HK-2 (cell line): ENCODE results near the gene NOP9.
A peak's percentile ranks its signal among the peaks of the same experiment; 100 is the strongest.

ENCODE experiments used
- DNase-seq: peaks from one replicate; pipeline ENCODE4 v3.0.0-alpha.2; 2018; ENCODE audit not compliant: unreplicated experiment

The NOP9 gene

DNA sequence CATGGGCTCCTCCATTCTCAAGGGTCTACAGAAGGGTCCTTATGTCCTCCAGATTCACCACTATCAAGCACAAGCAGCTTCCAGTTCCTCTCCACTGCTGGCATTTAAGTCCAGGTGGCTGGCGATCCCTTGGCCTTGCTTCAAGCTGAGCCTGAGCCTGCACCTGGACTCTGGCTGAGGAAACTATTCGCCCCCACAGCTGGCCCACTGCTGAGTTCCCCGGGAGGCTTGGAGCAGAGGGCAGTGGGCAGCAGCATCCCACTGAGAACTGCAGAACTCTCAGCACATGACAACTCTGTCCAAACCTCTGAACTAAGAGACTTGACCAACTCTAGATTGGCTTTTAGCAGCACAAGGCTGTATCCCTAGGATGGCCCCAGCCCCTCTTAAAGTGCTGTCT, 16.9 kb upstream of the NOP9 start:
- DNase-seq = no peak

DNA sequence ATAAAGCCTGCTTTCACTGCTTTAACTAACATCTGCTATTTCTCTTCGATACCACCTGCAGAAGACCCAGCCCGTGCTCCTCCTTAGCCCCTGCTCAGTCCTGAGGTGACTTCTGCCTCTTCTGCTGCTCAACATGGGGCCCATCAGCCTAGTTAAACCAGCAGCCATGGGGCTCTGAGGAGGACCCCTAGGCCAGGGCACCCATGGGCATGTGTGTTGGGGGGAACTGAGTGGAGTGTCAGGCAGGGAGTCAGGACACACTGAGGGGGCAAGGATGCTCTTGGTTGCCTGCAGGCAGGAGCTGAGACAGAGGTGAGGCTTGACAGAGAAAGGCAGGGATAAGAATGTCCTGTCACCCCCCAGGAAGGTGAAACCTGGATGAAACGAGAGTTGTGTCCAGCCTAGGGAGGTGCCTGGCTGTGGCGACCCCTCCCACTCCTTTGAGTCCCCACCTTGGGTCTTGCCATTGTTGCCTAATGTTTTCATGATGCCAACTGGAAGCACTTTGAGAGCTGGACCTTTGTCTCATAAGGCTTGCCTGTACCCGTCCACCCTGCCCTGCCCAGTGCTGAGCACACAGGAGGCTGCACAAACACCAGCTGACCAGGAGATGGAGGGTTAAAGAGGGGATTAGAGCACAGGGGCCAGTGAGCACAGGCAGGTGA, 15.7 kb upstream of the NOP9 start:
- no peak for DNase-seq

DNA sequence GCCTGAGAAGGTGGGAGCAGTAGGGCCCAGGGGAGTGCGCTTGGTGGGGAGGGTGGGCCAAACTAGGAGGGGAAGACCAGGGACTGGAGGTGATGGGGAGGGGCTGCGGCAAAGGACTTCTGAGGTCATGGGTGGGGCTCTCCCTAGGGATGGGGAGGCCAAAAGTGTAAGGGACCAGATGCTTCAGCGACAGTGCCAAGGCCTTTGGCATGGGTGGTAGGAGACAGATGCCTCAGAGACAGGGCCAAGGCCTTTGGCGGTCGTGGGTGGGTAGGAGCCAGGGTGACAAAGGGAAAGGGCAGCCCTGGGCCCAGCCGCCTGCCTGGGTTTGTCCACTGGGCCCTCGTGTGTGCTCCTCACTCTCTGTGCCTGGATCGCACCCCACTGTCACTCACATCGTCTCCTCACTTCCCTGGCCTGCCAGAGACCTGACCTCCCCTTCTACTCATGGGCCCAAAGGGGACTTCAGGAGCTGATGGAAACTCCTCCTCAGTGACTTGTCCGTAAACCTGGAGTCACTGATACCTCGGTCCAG, 15.1 kb upstream of the NOP9 start:
- no peak for DNase-seq

DNA sequence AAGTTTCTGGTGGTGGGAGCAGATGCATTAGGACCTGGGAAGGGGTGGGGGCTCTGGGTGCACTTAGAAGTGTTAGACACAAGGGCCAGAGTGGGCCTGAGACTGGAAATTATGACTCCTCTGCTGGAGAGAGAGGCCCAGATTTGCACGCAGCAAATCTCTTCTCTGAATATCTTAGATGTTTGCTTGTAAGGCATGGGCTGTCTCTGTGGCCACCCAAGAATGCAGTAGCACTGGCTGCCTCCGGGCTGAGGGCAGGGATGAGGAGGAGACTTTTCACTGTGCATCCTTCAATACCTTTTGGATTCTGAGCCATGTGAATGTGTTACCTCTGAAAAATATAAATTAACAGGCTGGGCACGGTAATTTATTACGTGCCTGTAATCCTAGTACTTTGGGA, 14.3 kb upstream of the NOP9 start:
- no peak for DNase-seq

DNA sequence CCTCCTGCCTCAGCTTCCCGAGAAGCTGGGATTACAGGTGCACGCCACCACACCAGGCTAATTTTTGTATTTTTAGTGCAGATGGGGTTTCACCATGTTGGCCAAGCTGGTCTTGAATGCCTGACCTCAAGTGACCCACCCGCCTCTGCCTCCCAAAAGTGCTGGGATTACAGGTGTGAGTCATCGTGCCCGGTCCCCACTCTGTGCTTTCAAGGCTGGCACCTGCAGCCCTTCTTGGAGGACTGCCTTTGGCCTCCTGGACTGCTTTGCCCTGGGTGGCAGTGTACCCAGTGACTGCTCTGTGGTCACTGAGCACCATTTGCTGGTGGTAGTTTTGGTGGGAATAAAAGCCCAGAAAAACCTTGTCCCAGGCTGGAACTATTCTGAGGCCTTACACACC, 12.7 kb upstream of the NOP9 start:
- DNase-seq = no peak

DNA sequence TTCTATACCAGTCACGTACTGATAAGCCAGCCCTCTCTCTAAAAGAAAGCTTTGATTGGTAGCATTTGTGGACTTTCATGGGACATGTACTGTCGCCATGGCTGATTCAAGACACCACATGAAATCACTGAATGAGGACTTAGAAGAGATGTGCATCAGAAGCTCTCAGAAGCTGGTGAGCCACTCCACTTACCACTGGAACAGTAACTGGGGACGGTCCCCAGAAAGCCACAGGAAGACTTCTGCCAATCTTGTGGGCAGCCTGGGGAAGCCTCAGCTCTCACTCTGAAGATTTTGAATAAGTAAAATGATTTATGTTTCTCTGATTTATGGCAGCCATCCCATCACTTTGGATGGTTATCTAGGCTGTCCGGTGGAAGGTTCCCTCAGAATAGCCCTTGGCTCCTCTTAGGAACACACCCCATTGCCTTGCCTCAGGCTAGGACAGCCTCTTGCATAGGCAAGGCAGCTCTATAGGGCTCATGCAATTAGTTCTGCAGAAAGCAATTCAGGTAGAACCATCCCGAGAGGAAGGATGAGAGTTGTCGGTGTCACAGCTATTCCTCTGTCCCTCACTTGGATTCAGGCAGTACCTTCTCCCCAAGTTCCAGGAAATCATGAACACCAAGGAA, 9.9 kb upstream of the NOP9 start:
- no peak for DNase-seq

DNA sequence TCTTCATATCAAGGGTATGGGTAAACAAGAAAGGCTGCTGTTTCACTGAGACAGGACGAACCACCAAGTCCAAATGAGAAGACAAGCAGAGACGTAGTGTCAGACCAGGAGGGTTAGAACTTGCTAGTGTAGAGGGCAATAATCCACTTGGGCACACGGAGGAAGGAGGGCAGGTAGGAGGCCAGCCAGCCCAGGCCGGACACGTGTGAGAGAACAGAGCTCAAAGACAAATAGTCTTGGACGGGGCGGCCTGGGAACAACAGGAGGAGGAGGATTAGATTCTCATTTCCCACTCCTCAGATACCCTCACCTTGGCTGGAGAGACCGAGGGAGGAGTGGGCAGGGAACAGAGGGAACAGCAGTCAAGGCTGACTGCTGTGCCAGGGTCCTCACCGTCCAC, 8.9 kb upstream of the NOP9 start:
- DNase-seq = no peak

DNA sequence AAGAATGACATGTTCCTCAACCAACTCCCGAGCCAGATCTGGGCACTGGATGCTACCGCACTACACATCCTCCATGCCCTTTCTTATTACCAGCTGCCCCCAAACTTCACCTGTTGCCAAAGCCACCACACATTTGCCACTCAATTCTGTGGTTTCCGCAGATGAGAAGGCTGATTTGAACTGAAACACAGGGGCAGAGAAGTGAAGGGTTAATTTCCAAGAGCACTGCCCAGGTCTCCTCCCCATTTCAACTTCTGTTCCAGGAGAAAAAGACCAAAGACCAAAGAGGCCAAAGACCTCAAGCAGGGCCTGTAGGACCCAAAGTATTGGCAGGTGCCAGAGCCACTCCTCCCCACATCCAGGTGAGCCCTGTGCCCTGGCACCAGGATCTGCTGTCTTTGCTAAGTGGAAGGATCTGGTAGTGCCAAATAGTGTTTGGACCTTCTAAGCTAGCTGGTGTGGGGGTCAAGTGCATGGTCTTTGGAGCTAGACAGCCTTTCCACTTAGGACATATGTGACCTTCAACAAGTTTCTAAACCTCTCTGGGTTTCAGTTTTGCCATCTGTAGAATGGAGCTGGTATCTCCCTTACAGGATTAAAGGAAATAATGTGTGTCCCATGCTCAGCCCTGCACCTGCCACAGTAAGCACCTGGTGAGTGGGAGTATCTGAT, 8.1 kb upstream of the NOP9 start:
- DNase-seq = no peak

DNA sequence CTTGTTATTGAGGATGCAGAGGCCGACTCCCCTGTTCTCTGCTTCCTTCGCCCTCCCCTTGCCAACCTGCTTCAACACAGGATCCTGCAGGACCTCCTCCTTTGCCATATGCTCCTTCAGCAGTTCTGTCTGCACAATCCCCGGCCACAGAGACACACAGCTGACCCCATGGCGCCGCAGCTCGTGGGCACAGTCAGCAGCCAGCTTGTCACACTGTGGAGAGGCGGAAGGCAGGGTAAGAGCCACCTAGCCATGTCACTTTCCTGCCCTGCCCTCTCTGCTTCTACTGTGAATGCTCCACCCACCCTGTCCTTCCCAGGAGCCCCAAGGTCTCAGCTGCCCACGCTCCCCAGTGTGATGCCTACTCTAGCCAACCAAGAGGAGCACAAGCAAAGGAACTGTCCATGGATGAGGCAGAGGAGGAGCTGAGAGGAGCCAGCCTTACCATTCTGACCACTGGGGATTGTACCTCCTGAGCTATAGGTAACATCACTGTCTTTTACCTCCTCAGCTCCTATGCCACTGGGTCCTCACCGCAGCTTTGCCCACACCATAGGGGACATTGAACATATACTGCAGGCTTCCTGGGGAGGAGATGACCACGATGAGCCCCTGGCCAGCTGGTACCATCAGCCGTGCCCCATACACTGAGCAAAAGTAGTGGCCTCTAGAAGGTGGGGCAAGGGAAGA, 7.4 kb upstream of the NOP9 start:
- DNase-seq = no peak

DNA sequence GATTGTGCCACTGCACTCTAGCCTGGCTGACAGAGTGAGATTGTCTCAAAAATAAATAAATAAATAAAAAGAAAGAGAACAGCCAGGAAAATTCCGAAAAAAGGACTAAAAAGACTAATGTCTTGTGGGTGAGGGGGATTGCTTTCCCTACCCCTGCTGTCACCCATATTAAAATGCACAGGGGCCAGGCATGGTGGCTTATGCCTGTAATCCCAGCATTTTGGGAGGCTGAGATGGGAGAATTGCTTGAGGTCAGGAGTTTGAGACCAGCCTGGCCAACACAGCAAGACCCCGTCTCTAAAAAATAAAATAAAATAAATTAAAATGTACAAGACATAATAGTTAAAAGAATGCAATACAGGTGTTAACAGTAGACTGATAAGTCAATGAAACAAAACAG, 6.1 kb upstream of the NOP9 start:
- DNase-seq = no peak

DNA sequence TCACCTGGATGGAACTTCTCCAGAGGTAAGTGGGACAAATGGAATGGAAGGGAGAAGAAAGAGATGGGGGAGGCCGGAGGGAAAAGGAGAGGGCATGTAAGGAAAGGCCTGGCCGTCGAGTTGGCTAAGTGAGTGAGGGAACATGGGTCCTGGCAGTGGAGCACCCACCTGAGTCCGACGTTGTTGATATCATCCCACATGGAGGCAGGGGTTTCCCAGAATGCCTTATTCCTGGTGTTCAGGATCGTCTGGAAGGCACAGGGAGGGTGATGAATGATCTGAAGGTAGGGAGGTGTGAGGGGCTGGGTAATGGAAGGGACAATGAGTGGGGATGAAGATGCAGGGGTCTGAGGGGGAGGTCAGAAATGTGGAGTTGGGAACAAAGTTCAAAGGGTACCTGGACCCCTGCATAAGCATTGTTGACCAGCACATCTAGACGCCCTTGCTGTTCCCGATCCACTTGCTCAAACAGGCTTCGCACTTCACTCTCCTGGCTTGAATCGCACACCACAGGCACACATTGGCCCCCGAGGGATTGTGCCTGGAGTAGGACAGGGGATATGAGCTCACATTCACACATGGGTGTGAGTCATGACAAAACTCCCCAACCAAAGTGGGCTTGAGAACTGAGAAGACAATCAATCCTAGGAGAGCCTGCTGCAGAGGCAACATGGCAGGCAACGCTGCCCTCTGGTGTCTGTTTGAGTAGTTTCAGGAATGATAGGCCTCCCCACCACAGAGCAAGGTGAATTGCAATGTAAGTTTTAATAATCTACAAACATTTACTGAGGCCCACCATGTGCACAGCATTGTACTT, 3.1 kb upstream of the NOP9 start:
- peak; percentile 78 for DNase-seq

DNA sequence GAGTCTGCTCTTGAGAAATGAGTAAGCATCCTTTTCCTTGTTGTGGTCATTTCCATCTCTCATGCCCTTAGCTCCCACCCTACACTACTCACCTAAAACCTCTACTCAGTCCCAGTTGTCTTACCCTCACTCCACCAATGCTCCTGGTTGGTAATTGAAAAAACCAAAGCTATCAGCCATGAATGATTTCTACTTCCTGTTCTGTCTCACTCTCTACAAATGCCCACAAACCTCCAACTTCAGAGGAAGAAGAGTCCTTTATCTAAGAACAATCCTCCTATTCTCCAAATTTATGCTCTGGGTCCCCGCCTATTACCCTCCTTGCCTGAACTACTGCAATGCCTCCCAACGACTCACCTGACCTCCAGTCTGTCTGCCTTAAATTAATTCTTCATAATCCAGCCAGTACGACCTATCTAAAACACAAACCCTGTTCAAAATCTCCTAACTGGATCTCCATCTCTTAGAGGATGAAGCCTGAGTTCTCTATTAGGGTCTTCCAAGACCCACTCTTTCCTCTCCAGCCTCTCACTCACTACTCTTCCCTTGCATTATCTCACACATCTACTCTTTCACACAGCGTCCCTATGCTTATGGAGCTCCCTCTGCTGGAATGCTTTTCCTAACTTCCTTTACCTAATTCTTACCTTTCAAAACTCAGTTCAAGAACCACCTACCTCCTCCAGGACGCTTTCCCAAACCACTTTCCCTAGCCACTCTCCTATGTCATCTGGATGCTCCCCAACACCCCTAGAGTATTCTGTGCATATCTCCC, 2.3 kb upstream of the NOP9 start:
- no peak for DNase-seq

DNA sequence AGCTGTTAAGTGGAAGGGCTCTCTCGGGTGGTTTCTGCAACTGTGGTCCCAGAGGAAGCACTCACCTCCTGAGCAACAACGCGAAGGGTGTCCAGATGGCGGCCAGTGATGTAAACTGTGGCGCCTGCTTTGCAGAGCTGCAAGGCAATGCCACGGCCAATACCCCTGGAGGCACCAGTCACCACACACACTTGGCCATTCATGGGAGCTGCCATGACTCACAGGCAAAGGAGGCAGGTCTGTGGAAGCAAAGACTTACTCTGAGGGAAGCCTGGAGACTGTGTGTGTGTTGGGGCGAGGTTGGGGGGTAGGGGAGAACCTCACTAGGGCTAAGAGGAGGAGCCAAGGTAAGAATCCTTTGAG, 777 bp upstream of the NOP9 start:
- DNase-seq = peak; percentile 69

DNA sequence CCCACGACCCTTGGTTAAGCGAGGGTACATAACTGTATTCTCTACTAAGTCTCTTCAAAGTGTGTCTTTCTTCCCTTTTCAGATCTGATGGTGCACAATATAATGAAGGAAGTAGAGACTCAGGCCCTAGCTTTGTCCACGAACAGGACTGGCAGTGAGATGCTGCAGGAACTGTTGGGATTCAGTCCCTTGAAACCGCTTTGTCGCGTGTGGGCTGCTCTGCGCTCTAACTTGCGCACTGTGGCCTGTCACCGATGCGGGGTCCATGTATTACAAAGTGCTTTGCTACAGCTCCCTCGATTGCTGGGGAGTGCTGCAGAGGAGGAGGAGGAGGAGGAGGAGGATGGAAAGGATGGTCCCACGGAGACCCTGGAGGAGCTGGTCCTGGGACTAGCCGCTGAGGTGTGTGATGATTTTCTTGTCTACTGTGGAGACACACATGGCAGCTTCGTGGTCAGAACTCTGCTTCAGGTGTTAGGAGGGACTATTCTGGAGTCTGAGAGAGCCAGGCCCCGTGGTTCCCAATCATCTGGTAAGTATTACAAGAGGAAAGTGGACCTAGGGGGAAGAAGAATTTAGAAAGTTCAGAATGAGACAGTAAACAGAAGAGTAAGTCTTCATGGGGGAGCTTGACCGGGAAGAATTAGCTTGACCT, 803 bp downstream of the NOP9 start:
- no peak for DNase-seq

DNA sequence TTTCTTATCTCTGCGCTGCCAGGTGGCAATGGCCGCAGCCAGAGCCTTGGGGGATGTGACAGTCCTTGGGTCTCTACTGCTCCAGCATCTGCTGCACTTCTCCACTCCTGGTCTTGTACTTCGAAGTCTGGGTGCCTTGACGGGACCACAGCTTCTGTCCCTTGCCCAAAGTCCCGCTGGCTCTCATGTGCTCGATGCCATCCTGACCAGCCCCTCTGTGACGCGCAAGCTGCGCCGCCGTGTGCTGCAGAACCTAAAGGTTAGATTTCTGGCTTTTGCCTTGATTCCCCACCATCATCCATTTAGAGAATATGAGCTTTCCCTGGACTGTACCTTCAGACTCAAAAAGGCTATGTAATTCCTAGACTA, 4.4 kb downstream of the NOP9 start:
- no peak for DNase-seq

DNA sequence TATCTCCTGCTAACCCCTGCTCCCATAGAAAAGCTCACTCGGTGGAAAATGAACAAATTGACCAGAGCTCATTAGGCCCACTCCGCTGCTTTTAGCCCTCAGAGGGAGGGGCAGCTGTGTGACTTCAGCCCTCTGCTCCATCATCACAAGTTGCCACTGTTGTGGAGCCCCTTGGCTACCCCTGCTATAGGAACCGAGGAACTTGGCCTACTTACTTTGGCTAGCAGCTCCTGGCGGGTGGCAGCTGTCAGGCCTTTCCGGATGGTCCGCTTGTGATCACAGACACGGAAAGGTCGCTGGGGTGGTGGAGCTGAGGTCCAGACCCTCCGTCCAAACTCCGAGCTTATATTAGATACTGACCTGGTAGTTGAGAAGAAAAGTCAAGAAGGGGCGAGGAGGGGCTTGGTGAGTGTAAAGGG, 7.5 kb downstream of the NOP9 start:
- no peak for DNase-seq

DNA sequence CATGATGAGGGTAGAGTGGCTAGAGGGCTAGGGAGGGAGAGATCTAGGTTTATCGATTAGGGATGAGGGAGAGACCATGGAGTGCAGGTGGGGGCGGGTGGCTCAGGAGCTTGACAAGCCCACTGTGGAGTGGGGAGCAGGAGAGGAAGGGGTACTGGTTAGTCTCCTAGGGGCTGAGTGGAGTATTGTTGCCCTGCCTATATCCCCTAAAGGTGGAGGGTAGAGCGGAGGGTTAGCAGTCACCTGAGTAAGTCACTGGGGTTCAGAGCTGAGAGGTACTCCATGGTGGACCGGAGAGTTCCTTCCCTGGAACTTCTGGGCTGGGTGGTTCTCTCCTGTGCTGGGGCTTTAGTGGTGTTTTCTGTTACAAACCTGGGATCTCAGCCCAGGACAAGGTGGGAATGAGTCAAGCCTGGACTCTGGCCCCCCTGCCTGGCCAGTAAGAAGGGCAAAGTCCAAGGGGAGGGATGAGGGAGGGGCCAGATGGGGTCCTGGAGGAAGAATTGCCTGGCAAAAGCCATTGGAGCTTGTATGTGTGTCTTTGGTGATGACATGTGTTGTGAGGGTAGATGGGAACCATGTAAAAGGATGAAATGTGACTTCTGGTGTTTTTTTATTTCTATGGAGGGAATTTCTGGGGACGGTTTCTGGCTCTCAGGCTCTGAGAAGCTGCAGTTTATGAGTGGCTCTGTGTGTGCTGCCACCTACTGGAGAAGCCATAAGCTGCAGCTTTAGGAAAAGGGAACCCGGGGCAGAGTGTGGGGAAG, 8.1 kb downstream of the NOP9 start, which contains the start of gene CIDEB:
Gene CIDEB, minus strand, starts transcription at position 403 of the 767 bp plus-strand sequence. Its CDS starts 119 bp downstream, at position 284.
- DNase-seq = peak; percentile 62

DNA sequence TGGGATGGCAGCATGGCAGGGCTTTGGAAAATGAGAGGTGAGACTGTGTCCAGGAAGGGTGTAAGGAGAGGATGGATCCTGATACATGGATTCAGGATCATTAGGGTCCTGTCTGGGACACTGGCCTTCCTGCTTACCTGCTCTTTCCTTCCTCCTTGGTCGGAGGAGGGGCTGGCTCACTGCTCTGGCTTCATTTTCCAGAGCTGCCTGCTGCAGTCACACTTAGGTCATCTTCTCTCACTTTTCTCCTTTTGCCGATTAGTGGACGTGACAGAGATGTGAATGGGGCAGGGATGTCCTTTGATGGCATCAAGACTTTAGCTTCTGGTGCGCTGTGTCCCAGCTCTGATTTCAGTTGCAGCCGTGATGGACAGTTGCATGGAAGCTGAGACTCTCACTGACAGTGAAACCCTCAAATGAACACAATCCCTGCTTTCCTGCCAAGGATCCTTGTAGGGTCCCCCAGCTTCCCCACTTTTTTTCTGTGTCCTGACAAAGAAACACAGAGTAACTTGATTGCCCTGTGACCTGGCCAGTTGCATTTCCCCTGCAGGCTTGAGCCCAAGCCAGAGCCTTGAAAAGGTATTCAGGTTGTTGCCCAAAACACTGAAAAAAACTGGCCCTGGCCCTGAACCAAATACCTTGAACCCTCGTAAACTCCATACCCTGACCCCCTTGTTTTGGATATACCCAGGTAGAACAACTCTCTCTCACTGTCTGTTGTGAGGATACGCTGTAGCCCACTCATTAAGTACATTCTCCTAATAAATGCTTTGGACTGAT, 8.9 kb downstream of the NOP9 start:
- no peak for DNase-seq
